MCF 10A (cell line): ENCODE data around the gene SLC25A43. TPM values are rescaled to one million over a fixed set of nuclear protein-coding genes. Genes with fewer than 3 reads are reported as not detected.

Source experiments
- BruUV-seq: library from RNA; stranded (reverse); fragments of 400-500 nt; replicated peaks from 2 replicates; lab custom pipeline; 2021; lab: Mats Ljungman, UMichigan
- CTCF ChIA-PET: fragments of 300-600 bp; sonication (Branson Sonifier 250); formaldehyde crosslinking; extraction: SDS; loops from one replicate; lab custom pipeline; 2021; ENCODE audit warnings: antibody characterized with exemption, inconsistent platforms; lab: Yijun Ruan, JAX
- POLR2A ChIA-PET: fragments of 300-600, 350-650 bp; sonication (Branson Sonifier 250); formaldehyde crosslinking; extraction: SDS; loops from one replicate; lab custom pipeline; 2020; ENCODE audit warnings: antibody characterized with exemption, inconsistent platforms; lab: Yijun Ruan, JAX
- DNase-seq: peaks from one replicate; pipeline ENCODE4 v3.0.0-alpha.2; 2018; ENCODE audit not compliant: unreplicated experiment
- H3K27ac Mint-ChIP-seq: one replicate; pipeline ENCODE4 v1.8.0; 2022; ENCODE audit warnings: mild to moderate bottlenecking, low read depth, mixed read lengths; ENCODE audit not compliant: unreplicated experiment
- H3K27me3 Mint-ChIP-seq: one replicate; pipeline ENCODE4 v1.8.0; 2022; ENCODE audit warnings: mixed read lengths; ENCODE audit not compliant: insufficient read depth, unreplicated experiment
- H3K36me3 Mint-ChIP-seq: one replicate; pipeline ENCODE4 v1.8.0; 2022; ENCODE audit warnings: mild to moderate bottlenecking, moderate library complexity, mixed read lengths; ENCODE audit not compliant: insufficient read depth, unreplicated experiment
- H3K4me1 Mint-ChIP-seq: one replicate; pipeline ENCODE4 v1.8.0; 2022; ENCODE audit warnings: mixed read lengths; ENCODE audit not compliant: insufficient read depth, unreplicated experiment
- H3K4me3 Mint-ChIP-seq: one replicate; pipeline ENCODE4 v1.8.0; 2022; ENCODE audit warnings: mild to moderate bottlenecking, moderate library complexity, mixed read lengths; ENCODE audit not compliant: unreplicated experiment
- H3K9me3 Mint-ChIP-seq: one replicate; pipeline ENCODE4 v1.8.0; 2022; ENCODE audit warnings: mixed read lengths; ENCODE audit not compliant: unreplicated experiment
- intact Hi-C: fragments of 100-400 bp; cut with micrococcal nuclease; formaldehyde crosslinking; loops from 2 replicates; pipeline ENCODE4 v1.14.1; 2022
- total RNA-seq: library from RNA; stranded (reverse); gene quantifications from 2 replicates; pipeline ENCODE4 v1.2.3, GENCODE V29; 2022
- TF ChIP-seq, protein P1 (sequence below): fragments of 200-600 bp; IDR thresholded peaks from one replicate; pipeline ENCODE4 v1.8.0; 2022; ENCODE audit warnings: antibody characterized with exemption, mild to moderate bottlenecking; ENCODE audit not compliant: unreplicated experiment

SLC25A43 gene
- total RNA-seq, 1 experiment from 2014 or later = 16.0 TPM

GRCh38 chrX:119501511-119502148 lies 102.5 kb downstream of the SLC25A43 start:
- CTCF ChIA-PET = interaction anchor here (0.5 to 19.7 kb wide), 4 partner anchors 6 to 1125 kb away, joined by 3 to 485 read pairs (median 244); no protein-coding TSS in a partner anchor
- no peaks in the 10 kb centered on the region for H3K9me3 Mint-ChIP-seq

GRCh38 chrX:119502727-119503483 lies 103.8 kb downstream of the SLC25A43 start:
- intact Hi-C loops = no loop called here
- no peak overlapping the region for H3K4me3 Mint-ChIP-seq
- H3K9me3 Mint-ChIP-seq = no peaks in the 10 kb centered on the region
- no peaks in the 10 kb centered on the region for H3K36me3 Mint-ChIP-seq
- peaks cover 22% of the 10 kb centered on the region for H3K4me1 Mint-ChIP-seq
- peak; percentile 79 for DNase-seq
- H3K27me3 Mint-ChIP-seq = no peaks in the 10 kb centered on the region
- ChIA-PET CTCF (interaction anchor here (0.6 to 19.2 kb wide), 5 partner anchors 9 to 1145 kb away, joined by 3 to 485 read pairs (median 4); no protein-coding TSS in a partner anchor), POLR2A (interaction anchor here (0.6 to 2.6 kb wide), 13 partner anchors 9 to 289 kb away, joined by 3 to 61 read pairs (median 4); partner anchors contain the start of genes NKRF, RPL39 and SLC25A5)
- BruUV-seq = no TSS peak
- H3K27ac Mint-ChIP-seq = peak overlapping the region; percentile 3
- TF ChIP-seq, protein P1, sequence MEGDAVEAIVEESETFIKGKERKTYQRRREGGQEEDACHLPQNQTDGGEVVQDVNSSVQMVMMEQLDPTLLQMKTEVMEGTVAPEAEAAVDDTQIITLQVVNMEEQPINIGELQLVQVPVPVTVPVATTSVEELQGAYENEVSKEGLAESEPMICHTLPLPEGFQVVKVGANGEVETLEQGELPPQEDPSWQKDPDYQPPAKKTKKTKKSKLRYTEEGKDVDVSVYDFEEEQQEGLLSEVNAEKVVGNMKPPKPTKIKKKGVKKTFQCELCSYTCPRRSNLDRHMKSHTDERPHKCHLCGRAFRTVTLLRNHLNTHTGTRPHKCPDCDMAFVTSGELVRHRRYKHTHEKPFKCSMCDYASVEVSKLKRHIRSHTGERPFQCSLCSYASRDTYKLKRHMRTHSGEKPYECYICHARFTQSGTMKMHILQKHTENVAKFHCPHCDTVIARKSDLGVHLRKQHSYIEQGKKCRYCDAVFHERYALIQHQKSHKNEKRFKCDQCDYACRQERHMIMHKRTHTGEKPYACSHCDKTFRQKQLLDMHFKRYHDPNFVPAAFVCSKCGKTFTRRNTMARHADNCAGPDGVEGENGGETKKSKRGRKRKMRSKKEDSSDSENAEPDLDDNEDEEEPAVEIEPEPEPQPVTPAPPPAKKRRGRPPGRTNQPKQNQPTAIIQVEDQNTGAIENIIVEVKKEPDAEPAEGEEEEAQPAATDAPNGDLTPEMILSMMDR = no peak

More at GRCh38 chrX:119501511-119502148, 102.5 kb downstream of the SLC25A43 start:
- BruUV-seq = no TSS peak
- POLR2A ChIA-PET = no interaction called here
- Mint-ChIP-seq H3K4me1 (peaks cover 22% of the 10 kb centered on the region), H3K36me3 (no peaks in the 10 kb centered on the region), H3K27me3 (no peaks in the 10 kb centered on the region), H3K4me3 (no peak overlapping the region), H3K27ac (peak overlapping the region; percentile 3)
- DNase-seq = no peak
- intact Hi-C loops = no loop called here
- TF ChIP-seq, protein P1 = no peak

GRCh38 chrX:119503484-119503861 lies 104.3 kb downstream of the SLC25A43 start:
- no peaks in the 10 kb centered on the region for H3K9me3 Mint-ChIP-seq
- peak; percentile 87 for DNase-seq
- intact Hi-C loops = no loop called here
- H3K4me3 Mint-ChIP-seq = no peak overlapping the region
- peaks cover 22% of the 10 kb centered on the region for H3K4me1 Mint-ChIP-seq
- CTCF ChIA-PET = interaction anchor here (0.6 to 19.2 kb wide), 5 partner anchors 8 to 1146 kb away, joined by 3 to 485 read pairs (median 4); no protein-coding TSS in a partner anchor
- H3K36me3 Mint-ChIP-seq = no peaks in the 10 kb centered on the region
- no peaks in the 10 kb centered on the region for H3K27me3 Mint-ChIP-seq
- TF ChIP-seq, protein P1 = no peak
- BruUV-seq = no TSS peak
- POLR2A ChIA-PET = interaction anchor here (0.6 to 2.6 kb wide), 13 partner anchors 9 to 288 kb away, joined by 3 to 61 read pairs (median 4); partner anchors contain the start of genes NKRF, RPL39 and SLC25A5
- H3K27ac Mint-ChIP-seq = peak overlapping the region; percentile 3

Other genes with a start within 250 kb of the SLC25A43 start
- 40.7 and 40.8 TPM in 2 replicates for gene PGRMC1, start 163.1 kb upstream of the SLC25A43 start, total RNA-seq
- 245 and 405 TPM in 2 replicates for gene SLC25A5, start 69.1 kb downstream of the SLC25A43 start, total RNA-seq
- gene STEEP1, start 166.1 kb downstream of the SLC25A43 start, total RNA-seq = 23.6 and 27.1 TPM in 2 replicates
- 52.2 and 66.9 TPM in 2 replicates for gene UBE2A, start 175.2 kb downstream of the SLC25A43 start, total RNA-seq
- 12.5 and 16.1 TPM in 2 replicates for gene NKRF, start 207.1 kb downstream of the SLC25A43 start, total RNA-seq